ENCODE measurements around the gene CDH8.

GRCh38 chr16:61671161-61671560 is 365.1 kb downstream of the CDH8 start:
- TF ChIP-seq, protein P1, sequence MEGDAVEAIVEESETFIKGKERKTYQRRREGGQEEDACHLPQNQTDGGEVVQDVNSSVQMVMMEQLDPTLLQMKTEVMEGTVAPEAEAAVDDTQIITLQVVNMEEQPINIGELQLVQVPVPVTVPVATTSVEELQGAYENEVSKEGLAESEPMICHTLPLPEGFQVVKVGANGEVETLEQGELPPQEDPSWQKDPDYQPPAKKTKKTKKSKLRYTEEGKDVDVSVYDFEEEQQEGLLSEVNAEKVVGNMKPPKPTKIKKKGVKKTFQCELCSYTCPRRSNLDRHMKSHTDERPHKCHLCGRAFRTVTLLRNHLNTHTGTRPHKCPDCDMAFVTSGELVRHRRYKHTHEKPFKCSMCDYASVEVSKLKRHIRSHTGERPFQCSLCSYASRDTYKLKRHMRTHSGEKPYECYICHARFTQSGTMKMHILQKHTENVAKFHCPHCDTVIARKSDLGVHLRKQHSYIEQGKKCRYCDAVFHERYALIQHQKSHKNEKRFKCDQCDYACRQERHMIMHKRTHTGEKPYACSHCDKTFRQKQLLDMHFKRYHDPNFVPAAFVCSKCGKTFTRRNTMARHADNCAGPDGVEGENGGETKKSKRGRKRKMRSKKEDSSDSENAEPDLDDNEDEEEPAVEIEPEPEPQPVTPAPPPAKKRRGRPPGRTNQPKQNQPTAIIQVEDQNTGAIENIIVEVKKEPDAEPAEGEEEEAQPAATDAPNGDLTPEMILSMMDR (IDR thresholded peaks at IDR 0.05), result no peak
- no peak for TF ChIP-seq POLR2A (IDR thresholded peaks at IDR 0.05)

All from thyroid gland (tissue), 4 donors.